IPS-20b (cell line): ENCODE measurements around the gene FNDC3B.
"Not testable (repeated sequence)": the region's sequence is repeated elsewhere in the genome, so short reads cannot be mapped to it uniquely, and the experiment has no call there.

Source experiments
- H3K27ac ChIP-seq: one replicate; pipeline ENCODE4 v1.5.1; 2013; ENCODE audit warnings: low read length
- H3K27me3 ChIP-seq: 2 replicates; pipeline ENCODE4 v1.6.1; 2013; ENCODE audit warnings: mild to moderate bottlenecking, low read length, inconsistent platforms; ENCODE audit not compliant: insufficient read depth
- H3K36me3 ChIP-seq: 2 replicates; pipeline ENCODE4 v1.6.1; 2013; ENCODE audit warnings: low read depth, mild to moderate bottlenecking, inconsistent platforms, low read length, moderate library complexity; ENCODE audit not compliant: insufficient read depth
- H3K4me1 ChIP-seq: 2 replicates; pipeline ENCODE4 v1.6.1; 2013; ENCODE audit warnings: mild to moderate bottlenecking, control low read depth, inconsistent platforms, low read length, moderate library complexity; ENCODE audit not compliant: insufficient read depth
- H3K4me3 ChIP-seq: 2 replicates; pipeline ENCODE4 v1.5.1; 2013; ENCODE audit warnings: mild to moderate bottlenecking, low read length, inconsistent platforms
- H3K9ac ChIP-seq: 2 replicates; pipeline ENCODE4 v1.6.1; 2013; ENCODE audit warnings: low read depth, mild to moderate bottlenecking, inconsistent platforms, low read length, moderate library complexity
- H3K9me3 ChIP-seq: 2 replicates; pipeline ENCODE4 v1.6.1; 2013; ENCODE audit warnings: mild to moderate bottlenecking, low read depth, low read length, inconsistent platforms; ENCODE audit not compliant: insufficient read depth

Gene FNDC3B

DNA sequence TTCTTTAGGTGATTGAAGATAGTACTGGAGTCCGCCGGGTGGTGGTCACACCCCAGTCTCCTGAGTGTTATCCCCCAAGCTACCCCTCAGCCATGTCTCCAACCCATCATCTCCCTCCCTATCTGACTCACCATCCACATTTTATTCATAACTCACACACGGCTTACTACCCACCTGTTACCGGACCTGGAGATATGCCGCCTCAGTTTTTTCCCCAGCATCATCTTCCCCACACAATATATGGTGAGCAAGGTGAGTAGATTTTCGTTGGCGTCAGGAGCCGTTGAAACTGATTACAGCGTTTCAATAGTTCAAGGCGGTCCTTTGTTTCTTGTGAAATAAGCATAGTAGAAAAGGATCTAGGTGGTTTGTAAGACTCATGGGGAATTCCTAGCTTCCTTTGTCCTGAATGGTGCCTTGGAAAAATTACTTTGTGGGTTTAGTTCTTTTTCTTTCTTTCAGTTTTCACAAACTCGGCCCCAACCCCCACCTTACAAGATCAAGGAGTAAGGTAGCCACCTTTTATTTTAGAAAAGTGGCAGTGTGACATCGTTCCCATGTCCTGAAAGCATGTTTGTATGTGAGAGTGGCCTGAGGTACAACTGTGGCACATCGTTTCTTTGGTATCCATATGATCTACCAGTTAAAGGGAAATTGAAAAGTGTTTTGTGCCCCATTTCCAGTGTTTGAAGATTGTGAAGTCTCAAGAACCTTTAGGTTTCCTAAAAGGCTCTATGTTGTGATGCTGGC is 208.3 kb downstream of the FNDC3B start:
- peak overlapping the region; percentile 8 for H3K27ac ChIP-seq
- no peak overlapping the region; the same call in 1 of the 2 replicates for H3K9ac ChIP-seq
- no peak overlapping the region for H3K4me3 ChIP-seq
- peaks cover 10% of the 10 kb centered on the region for H3K9me3 ChIP-seq
- peaks cover 9% of the 10 kb centered on the region for H3K4me1 ChIP-seq
- no peaks in the 10 kb centered on the region for H3K27me3 ChIP-seq
- H3K36me3 ChIP-seq: peaks cover 20% of the 10 kb centered on the region

DNA sequence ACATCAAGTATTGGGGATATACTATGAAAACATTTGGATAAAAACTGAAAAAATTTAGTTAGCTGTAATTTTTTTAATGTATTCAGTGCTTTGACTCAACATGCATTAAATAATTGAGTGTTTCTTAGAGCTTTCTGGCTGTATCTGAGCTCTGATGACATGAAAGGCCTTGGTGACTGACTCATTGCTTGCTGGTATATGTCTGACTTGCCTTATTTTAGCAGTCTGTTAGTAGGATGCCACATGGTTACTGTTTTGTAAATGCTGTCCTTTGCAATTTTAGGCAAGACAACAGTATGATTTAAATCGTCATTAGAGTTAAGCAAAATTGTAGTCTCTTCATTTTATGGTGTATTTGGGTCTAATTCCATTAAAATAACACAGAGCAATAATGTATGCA is 209.7 kb downstream of the FNDC3B start:
- no peaks in the 10 kb centered on the region for H3K27me3 ChIP-seq
- H3K4me1 ChIP-seq: peaks cover 9% of the 10 kb centered on the region
- no peaks in the 10 kb centered on the region for H3K9me3 ChIP-seq
- H3K4me3 ChIP-seq: no peak overlapping the region
- peaks cover 12% of the 10 kb centered on the region for H3K36me3 ChIP-seq
- no peak overlapping the region for H3K27ac ChIP-seq
- H3K9ac ChIP-seq: no peak overlapping the region

DNA sequence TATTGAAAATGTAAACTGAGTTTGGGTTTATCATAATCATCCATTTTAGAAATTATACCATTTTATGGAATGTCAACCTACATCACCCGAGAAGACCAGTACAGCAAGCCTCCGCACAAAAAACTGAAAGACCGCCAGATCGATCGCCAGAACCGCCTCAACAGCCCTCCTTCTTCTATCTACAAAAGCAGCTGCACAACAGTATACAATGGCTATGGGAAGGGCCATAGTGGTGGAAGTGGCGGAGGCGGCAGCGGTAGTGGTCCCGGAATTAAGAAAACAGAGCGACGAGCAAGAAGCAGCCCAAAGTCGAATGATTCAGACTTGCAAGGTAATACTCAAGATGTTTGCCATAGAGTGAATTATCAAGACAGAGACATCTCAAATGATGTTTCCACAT is 211.8 kb downstream of the FNDC3B start:
- H3K9me3 ChIP-seq: no peaks in the 10 kb centered on the region
- H3K4me1 ChIP-seq: peaks cover 9% of the 10 kb centered on the region
- H3K9ac ChIP-seq: no peak overlapping the region
- no peaks in the 10 kb centered on the region for H3K27me3 ChIP-seq
- peaks cover 18% of the 10 kb centered on the region for H3K36me3 ChIP-seq
- H3K4me3 ChIP-seq: no peak overlapping the region
- H3K27ac ChIP-seq: no peak overlapping the region

DNA sequence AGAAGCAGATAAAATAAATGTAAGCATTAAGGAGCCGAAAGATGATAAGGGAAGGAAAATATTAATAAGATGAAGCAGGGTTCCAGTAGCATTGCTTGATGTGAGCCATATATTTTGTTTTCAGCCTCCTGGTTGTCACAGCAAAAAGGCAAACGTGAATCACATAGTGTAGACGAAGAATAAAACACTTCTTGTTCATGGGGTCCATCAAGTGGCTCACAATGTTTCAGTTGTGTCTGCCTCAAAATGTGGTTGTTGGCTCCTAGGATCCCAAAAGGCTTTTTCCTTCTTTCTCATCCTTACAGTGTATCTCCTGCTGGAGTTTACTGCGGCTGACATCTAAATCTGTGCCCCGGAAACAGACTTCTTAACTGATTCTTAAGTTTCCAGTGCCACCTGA is 213.8 kb downstream of the FNDC3B start:
- Histone ChIP-seq H3K36me3 (peaks cover 23% of the 10 kb centered on the region), H3K4me1 (peaks cover 3% of the 10 kb centered on the region), H3K27ac (no peak overlapping the region), H3K4me3 (no peak overlapping the region), H3K27me3 (no peaks in the 10 kb centered on the region), H3K9me3 (no peaks in the 10 kb centered on the region), H3K9ac (no peak overlapping the region)

DNA sequence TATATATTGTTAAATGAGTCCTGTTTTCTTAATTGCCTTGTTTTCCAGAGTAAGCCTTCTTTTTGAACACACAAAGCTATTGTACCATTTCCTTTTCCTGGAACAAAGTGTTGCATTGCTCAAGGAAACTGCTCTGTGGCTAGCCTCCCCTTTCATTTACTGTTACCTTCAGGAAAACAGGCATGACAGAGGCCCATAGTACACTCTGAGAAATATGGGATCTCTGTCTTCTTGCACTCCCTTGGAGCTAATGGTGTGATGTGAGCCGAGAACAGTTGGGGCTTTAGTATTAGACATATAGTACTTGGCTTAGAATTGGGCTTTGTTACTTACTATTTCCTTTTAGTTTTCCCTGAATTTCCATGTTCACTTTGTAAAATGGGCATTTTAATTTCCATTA is 215.2 kb downstream of the FNDC3B start:
- H3K4me1 ChIP-seq: peaks cover 12% of the 10 kb centered on the region
- H3K36me3 ChIP-seq: peaks cover 23% of the 10 kb centered on the region
- no peaks in the 10 kb centered on the region for H3K27me3 ChIP-seq
- no peak overlapping the region for H3K4me3 ChIP-seq
- no peak overlapping the region for H3K27ac ChIP-seq
- H3K9ac ChIP-seq: no peak overlapping the region
- H3K9me3 ChIP-seq: no peaks in the 10 kb centered on the region

DNA sequence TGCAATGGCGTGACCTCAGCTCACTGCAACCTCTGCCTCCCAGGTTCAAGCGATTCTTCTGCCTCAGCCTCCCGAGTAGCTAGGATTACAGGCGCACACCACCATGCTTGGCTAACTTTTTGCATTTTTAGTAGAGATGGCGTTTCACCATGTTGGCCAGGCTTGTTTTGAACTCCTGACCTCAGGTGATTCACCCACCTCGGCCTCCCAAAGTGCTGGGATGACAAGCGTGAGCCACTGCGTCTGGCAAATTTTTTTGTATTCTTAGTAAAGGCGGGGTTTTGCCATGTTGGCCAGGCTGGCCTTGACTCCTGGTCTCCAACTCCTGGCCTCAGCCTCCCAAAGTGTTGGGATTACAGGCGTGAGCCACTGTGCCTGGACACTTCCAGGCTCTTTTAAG is 215.9 kb downstream of the FNDC3B start:
- H3K9me3 ChIP-seq, H3K4me3 ChIP-seq, H3K27me3 ChIP-seq, H3K27ac ChIP-seq, H3K9ac ChIP-seq: not testable (repeated sequence)
- peaks cover 23% of the 10 kb centered on the region for H3K36me3 ChIP-seq
- peaks cover 12% of the 10 kb centered on the region for H3K4me1 ChIP-seq

DNA sequence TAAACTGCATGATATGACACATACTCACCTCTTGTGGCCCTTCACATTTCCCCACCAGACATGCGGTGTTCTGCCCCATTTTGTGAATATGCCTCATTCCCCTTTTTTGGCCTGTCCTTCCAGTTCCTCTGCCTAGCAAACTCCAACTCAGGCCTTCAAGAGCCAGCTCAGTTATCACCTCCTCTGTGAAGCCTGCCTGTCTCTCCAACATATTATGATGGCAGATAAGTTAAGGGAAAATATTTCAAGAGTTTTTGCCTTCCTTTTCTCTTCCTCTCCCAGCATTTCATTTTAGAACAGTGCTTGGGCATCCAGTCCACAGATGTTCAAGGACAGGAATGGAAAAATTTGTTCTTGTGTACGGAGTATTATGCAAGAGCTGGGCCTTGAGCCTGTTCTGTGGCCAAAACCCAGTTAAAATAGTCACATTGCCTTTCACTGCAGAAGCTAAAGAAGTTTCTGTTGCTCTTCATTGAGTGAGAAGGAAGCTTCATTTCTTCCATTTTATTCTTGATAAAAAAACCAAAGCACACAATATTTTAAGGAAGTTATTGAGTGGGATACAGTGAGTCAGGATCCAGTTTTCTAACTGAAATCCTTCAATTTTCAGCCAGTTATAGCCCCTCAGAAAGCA is 216.8 kb downstream of the FNDC3B start:
- Histone ChIP-seq H3K27me3 (no peaks in the 10 kb centered on the region), H3K36me3 (peaks cover 22% of the 10 kb centered on the region), H3K9me3 (no peaks in the 10 kb centered on the region), H3K27ac (no peak overlapping the region), H3K4me3 (no peak overlapping the region), H3K9ac (no peak overlapping the region), H3K4me1 (peaks cover 16% of the 10 kb centered on the region)

DNA sequence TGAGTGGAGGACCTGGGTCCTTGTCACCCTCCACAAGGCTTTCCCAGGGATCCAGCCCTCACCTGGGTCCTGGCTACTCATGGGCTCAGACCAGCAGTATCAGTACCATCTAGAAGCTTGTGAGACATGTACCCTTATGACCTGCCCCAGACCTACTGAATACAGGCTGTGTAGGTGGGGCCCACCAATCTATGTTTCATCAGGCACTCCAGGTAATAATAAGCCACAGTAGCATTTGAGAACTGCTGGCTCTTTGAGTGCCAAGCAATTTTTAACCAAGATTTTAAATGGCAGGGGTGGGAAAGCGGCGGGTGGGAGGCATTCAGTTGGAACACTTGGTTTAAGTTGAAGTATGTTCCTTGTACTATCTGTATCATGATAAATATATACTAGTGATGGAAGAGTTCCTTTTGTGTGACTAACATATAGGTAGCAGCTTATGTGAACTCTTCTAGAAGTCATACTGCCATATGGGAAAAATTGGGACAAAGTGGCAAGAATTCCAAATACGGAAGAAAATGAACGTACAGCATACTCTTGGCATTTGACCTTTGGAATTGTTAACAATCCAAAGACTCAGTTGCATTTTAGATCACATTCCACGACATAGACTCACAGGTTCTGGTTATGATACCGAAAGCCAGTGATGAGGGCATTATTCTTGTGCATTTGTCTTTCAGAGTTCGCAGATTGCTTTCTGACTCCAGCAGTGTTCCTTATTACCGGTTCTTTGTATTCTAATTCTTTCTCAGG is 218.4 kb downstream of the FNDC3B start:
- peaks cover 24% of the 10 kb centered on the region for H3K4me1 ChIP-seq
- H3K27me3 ChIP-seq: no peaks in the 10 kb centered on the region
- no peaks in the 10 kb centered on the region for H3K9me3 ChIP-seq
- H3K27ac ChIP-seq: no peak overlapping the region
- H3K9ac ChIP-seq: no peak overlapping the region
- H3K4me3 ChIP-seq: no peak overlapping the region
- 0 out of 2 replicates have a peak, but pooled peaks cover 11% of the 10 kb centered on the region for H3K36me3 ChIP-seq

DNA sequence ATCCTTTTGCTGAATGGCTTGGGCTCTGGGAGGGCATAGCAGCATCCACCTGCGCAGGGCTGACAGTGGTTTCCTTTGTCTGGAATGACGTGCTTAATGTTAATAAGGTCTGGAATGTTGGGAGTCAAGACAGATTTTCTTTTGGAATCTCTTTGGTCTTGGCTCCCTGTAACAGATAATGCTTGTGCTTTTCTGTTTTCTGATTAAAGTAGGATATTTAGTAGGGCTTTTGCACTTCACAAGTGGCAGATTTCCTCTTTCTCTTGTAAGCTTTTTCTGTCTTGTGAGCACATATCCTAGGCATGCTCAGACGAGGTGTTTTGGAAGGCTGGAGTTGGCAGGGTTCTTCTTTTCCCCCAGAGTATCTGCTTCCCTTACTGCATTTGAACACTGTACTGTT is 219.2 kb downstream of the FNDC3B start:
- Histone ChIP-seq H3K4me1 (peaks cover 24% of the 10 kb centered on the region), H3K4me3 (no peak overlapping the region), H3K27me3 (no peaks in the 10 kb centered on the region), H3K27ac (no peak overlapping the region), H3K9ac (peak overlapping the region; percentile 38; the same call in 1 of the 2 replicates), H3K36me3 (0 out of 2 replicates have a peak, but pooled peaks cover 11% of the 10 kb centered on the region), H3K9me3 (no peaks in the 10 kb centered on the region)

DNA sequence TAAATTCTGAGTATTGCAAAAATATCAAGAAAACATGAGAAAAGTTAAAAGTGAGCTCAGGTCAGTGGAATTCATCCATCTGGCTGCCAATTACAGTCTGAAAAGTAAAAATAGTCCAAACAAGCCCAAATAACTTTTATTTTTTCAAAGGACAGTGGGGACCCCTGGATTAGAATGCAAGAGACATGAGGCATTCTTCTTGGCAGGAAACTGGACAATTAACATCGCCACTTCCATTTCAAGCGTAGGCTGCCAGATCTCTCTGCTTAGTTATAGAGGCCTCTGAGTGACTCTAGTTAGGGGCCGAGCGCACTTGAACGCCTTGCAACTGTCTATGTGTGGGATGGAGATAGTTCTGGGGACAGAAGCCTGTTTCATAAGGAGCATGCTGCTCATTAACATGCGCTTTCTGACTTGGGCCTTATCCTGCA is 219.7 kb downstream of the FNDC3B start:
- Histone ChIP-seq H3K27me3 (no peaks in the 10 kb centered on the region), H3K27ac (no peak overlapping the region), H3K9ac (peak overlapping the region; percentile 38; the same call in 1 of the 2 replicates), H3K9me3 (no peaks in the 10 kb centered on the region), H3K4me1 (peaks cover 24% of the 10 kb centered on the region), H3K4me3 (no peak overlapping the region), H3K36me3 (0 out of 2 replicates have a peak, but pooled peaks cover 11% of the 10 kb centered on the region)

DNA sequence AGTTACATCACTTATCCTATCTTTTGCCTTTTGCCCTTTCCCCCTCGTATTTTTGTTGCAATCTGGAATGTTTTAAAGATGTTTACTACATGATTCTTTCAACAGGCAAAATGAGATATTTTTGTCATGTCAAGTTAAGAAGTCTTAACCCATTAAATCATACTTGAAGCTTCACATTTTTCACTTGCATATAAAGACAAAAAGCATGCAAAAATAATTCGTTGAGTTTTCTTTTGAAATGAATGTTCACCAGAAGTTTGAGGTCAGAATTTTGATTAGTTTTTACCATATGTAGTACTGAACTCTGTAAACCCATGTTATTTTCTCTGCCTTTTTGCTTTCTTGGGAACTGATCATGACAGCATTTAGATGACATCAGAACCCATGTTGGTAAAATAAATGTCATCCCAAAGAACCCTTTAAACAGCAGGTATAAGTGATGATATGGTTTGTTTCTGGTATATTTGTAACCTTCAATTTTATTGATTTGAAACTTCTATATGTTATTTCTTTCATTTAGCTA is 220.4 kb downstream of the FNDC3B start:
- no peak overlapping the region for H3K27ac ChIP-seq
- no peak overlapping the region for H3K4me3 ChIP-seq
- no peak overlapping the region for H3K9ac ChIP-seq
- H3K4me1 ChIP-seq: peaks cover 24% of the 10 kb centered on the region
- H3K36me3 ChIP-seq: 0 out of 2 replicates have a peak, but pooled peaks cover 8% of the 10 kb centered on the region
- H3K27me3 ChIP-seq: no peaks in the 10 kb centered on the region
- H3K9me3 ChIP-seq: no peaks in the 10 kb centered on the region
